Stimulated activated CD8-positive, alpha-beta memory T cell treated with anti-CD3 and anti-CD28 coated beads, Interleukin-15, amount 100 ng/mL, for 48 hours (primary cell): Measurements from ENCODE around the gene ACSL5.
"Not testable (repeated sequence)": the region's sequence is repeated elsewhere in the genome, so short reads cannot be mapped to it uniquely, and the experiment has no call there.

Source experiments
- DNase-seq, 2 donors: peaks; one replicate each; pipeline ENCODE4 v3.0.0-alpha.2; 2020; ENCODE audit warnings: low read depth in 2 of 2

Gene ACSL5

DNA sequence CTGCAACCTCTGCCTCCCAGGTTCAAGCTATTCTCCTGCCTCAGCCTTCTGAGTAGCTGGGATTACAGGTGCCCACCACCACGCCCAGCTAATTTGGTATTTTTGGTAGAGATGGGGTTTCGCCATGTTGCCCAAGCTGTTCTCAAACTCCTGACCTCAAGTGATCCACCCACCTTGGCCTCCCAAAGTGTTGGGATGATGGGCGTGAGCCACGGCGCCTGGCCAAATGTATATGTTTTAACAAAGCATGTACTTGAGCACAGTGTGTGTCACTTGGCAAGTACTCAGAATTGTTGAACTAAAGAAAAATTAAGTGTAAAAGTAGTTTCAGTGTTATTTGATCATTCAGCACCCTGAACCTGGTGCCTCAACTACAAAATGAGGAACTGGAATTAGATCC, 90.2 kb downstream of the ACSL5 start:
- DNase-seq, result not testable (repeated sequence)

DNA sequence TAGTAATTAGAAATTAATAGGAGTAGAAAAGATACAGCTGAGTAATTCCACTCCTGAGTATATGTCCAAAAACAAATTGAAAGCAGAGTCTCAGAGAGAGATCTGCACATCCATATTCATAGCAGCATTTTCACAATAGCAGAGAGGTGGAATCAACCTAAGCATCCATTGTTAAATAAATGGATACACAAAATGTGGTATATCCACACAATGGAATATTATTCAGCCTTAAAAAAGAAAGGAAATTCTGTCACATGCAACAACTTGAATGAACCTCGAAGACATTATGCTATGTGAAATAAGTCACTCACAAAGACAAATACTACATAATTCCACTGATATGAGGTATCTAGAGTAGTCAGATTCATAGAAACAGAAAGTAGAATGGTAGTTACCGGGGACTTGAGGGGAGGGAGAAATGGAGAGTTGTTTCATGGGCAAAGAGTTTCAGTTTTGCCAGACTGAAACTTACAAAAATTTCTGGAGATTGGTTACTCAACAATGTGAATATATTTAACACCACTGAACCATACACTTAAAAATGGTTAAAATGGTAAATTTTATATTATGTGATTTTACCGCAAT, 91.5 kb downstream of the ACSL5 start:
- no peak for DNase-seq

DNA sequence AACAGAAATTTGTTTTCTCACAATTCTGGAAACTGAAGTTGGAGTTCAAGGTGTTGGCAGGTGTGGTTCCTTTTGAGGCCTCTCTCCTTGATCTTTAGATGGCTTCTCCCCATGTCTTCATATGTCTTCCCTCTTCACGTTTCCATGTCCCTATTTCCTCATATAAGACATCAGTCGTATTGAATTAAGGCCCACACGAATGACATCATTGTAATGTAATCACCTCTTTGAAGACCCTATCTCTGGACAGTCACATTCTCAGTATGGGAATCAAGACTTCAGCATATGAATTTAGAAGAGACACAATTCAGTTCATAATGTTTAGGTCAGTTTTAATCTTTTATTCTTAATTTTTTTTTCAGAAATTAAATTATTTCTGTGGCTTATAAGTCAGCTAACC, 92.9 kb downstream of the ACSL5 start:
- DNase-seq, result no peak

DNA sequence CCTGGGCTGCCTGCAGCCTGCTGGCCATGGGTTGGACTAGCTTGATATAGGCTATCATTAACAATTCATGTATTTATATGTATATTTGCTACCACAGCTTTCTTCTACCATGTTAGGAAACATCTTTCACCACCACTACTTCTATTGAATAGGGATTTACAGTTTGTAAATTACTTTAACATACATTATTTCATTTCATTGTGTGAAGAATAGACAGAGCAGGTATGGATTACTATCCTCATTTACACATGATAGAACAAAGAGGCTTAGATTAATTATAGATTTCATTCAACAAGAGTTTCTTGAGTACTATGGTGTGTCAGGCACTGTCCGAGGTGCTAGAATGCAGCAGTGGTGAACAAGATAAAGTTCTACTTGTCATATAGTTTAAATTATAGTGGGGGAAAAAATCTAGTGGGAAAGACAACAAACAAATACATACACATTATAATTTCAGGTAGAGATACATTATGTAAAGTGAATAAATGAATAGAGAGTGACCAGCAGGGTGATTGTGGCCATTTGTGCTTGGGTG, 93.7 kb downstream of the ACSL5 start:
- no peak for DNase-seq

DNA sequence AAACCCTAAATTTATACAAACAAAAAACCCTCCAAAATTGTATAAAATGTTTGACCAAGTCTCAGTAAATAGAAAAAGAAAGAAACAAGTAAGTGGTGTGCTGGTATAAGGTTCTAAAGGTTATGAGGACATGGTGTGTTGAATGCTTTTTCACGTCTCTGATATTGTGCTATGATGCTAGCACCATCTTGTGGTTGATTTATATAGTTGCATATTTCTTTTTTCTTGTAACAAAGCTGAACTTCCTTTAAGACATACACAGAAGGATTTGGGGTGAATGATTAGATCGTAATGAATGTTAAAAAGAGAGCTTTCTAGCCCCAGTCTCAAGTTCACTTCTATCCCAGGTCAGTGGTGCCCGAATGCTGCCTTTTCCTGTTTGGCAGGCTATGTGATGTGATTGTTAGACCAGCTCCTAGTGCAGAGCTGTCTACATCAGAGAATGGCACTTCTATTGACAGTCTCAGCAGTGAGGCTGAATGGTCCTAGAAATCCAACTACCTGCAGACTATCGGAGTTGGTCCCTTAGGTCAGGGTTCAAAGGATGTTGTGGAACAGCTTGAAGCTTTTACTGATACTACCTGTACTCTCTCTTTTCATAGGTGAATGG, 98.1 kb downstream of the ACSL5 start:
- DNase-seq, result no peak

DNA sequence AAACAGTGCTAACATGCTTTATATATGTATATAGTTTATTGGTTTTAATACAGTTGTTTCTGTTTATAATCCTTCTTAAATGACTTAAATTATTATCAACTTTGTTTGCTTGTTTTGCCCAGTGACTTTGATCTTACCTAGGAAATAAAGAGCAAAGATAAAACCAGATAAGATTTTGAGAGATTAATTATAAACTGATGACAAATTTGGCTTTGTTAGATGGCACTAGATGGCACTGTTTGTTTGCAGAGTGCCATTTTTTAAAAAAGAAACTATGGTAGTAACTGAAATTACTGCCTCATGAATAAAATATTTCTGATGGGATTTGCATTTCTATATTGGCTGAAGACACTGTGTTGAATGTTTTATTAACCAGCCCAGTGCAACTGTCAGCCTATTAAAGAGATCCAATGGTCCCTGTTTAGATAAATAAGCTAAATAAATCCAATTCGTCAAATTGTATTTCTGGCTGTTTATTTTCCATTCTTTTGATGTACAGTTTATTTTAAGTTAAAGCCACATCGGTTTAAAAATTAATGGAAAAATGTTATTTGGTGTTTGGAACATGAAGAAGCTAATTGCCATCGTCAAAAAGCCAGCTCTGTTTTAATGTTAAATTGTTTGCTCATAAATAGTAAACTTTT, 101.8 kb downstream of the ACSL5 start:
- DNase-seq, result no peak
